GM12878 (cell line): ENCODE data around the gene EIF2S2. TPM values are rescaled to one million over a fixed set of nuclear protein-coding genes. Genes with fewer than 3 reads are reported as not detected.

ENCODE experiments used
- ATAC-seq: fragments of 200-7000 bp; cut with Tn5 transposase; 3 replicates; pipeline ENCODE4 v1.9.1; 2020; ENCODE audit warnings: mild to moderate bottlenecking, moderate library complexity
- BruUV-seq: library from RNA; stranded (reverse); fragments of 400-500 nt; replicated peaks from 2 replicates; lab custom pipeline; 2021; lab: Mats Ljungman, UMichigan
- CTCF ChIA-PET: fragments of 300-600 bp; sonication (Branson Sonifier 250); formaldehyde crosslinking; extraction: SDS; loops from one replicate; lab custom pipeline; 2021; ENCODE audit warnings: inconsistent platforms; lab: Yijun Ruan, JAX
- POLR2A ChIA-PET: fragments of 350-600 bp; formaldehyde crosslinking; extraction: SDS; loops from one replicate; lab custom pipeline; 2021; ENCODE audit warnings: inconsistent platforms; lab: Charles Lee
- RAD21 ChIA-PET: fragments of 300-600 bp; sonication (Branson Sonifier 250); formaldehyde crosslinking; loops from one replicate; lab custom pipeline; 2023; ENCODE audit warnings: antibody characterized with exemption; ENCODE audit not compliant: unreplicated experiment; lab: Charles Lee
- SMC1A ChIA-PET: fragments of 300-600 bp; sonication (Branson Sonifier 250); formaldehyde crosslinking; loops from one replicate; lab custom pipeline; 2023; ENCODE audit not compliant: unreplicated experiment, uncharacterized antibody; lab: Charles Lee
- DNase-seq: peaks from one replicate; pipeline ENCODE4 v3.0.0-alpha.2; 2011; ENCODE audit warnings: low read depth, low spot score
- FAIRE-seq: peaks from 3 replicates; lab custom pipeline; 2011; peaks lifted over from hg19 to GRCh38; lab: Jason Lieb, UNC
- H2AFZ ChIP-seq: 2 replicates; pipeline ENCODE4 v1.6.0; 2011; ENCODE audit warnings: low read depth, low read length, control low read depth; ENCODE audit not compliant: control insufficient read depth
- H3K27ac ChIP-seq: 2 replicates; pipeline ENCODE4 v1.5.1; 2011; ENCODE audit warnings: control low read depth; ENCODE audit not compliant: control insufficient read depth, insufficient read depth
- H3K27me3 ChIP-seq, 2 experiments: replicated peaks in 1 of 2; 2 replicates each; pipeline versions ENCODE4 v1.6.0 to v1.6.1; 2011; ENCODE audit warnings: low read length in 1 of 2; ENCODE audit not compliant: control insufficient read depth in 2 of 2, insufficient read depth in 2 of 2
- H3K36me3 ChIP-seq, 2 experiments: 2 replicates each; pipeline ENCODE4 v1.5.1; 2011; ENCODE audit warnings: low read length in 1 of 2; ENCODE audit not compliant: control insufficient read depth in 2 of 2, insufficient read depth in 2 of 2
- H3K4me1 ChIP-seq: 2 replicates; pipeline ENCODE4 v1.6.1; 2011; ENCODE audit warnings: mild to moderate bottlenecking, low read length, moderate library complexity, mixed read lengths; ENCODE audit not compliant: control insufficient read depth, insufficient read depth
- H3K4me2 ChIP-seq: 2 replicates; pipeline ENCODE4 v1.6.0; 2011; ENCODE audit warnings: control low read depth; ENCODE audit not compliant: control insufficient read depth, insufficient read depth
- H3K4me3 ChIP-seq: fragments of 200-600 bp; sonication (generic); 2 replicates; pipeline ENCODE4 v1.5.1; 2016
- H3K79me2 ChIP-seq: 2 replicates; pipeline ENCODE4 v1.6.0; 2011; ENCODE audit warnings: low read length; ENCODE audit not compliant: control insufficient read depth, insufficient read depth
- H3K9ac ChIP-seq: 2 replicates; pipeline ENCODE4 v1.8.0; 2011; ENCODE audit warnings: low read length, control low read depth, mixed read lengths; ENCODE audit not compliant: control insufficient read depth, insufficient read depth
- H3K9me3 ChIP-seq: replicated peaks from 3 replicates; pipeline ENCODE4 v1.5.1; 2011; ENCODE audit warnings: mild to moderate bottlenecking, low read length; ENCODE audit not compliant: control insufficient read depth, insufficient read depth
- H4K20me1 ChIP-seq: 2 replicates; pipeline ENCODE4 v1.6.0; 2011; ENCODE audit not compliant: control insufficient read depth, insufficient read depth
- BCL11A ChIP-seq: IDR thresholded peaks from 2 replicates; pipeline ENCODE4 v1.6.1; 2011; ENCODE audit warnings: low read depth, low read length
- CHD4 ChIP-seq: fragments of 200-600 bp; sonication (generic); IDR thresholded peaks from 2 replicates; pipeline ENCODE4 v1.6.1; 2016; ENCODE audit warnings: mild to moderate bottlenecking
- CREM ChIP-seq: IDR thresholded peaks from 2 replicates; pipeline ENCODE4 v1.6.1; 2014; ENCODE audit warnings: antibody characterized with exemption, low read depth
- HCFC1 ChIP-seq: fragments of 150-350 bp; IDR thresholded peaks from 2 replicates; pipeline ENCODE4 v1.6.1; 2014; ENCODE audit warnings: low read length
- MTA2 ChIP-seq: fragments of 450-650 bp; IDR thresholded peaks from 2 replicates; pipeline ENCODE4 v1.6.1; 2016; ENCODE audit warnings: low read depth, mild to moderate bottlenecking, moderate library complexity
- MTA3 ChIP-seq: IDR thresholded peaks from 2 replicates; pipeline ENCODE4 v1.6.1; 2012; ENCODE audit warnings: low read length, inconsistent platforms, borderline replicate concordance
- NFYB ChIP-seq: IDR thresholded peaks from 2 replicates; pipeline ENCODE4 v1.6.1; 2011; ENCODE audit warnings: low read depth, mild to moderate bottlenecking, low read length, improper control_type of control experiment, moderate library complexity; ENCODE audit not compliant: insufficient read depth
- RUNX3 ChIP-seq: IDR thresholded peaks from 2 replicates; pipeline ENCODE4 v1.6.1; 2012; ENCODE audit warnings: low read length, inconsistent platforms
- SRF ChIP-seq, 2 experiments: IDR thresholded peaks; 2 replicates each; pipeline ENCODE4 v1.6.1; 2011; ENCODE audit warnings: low read depth in 2 of 2, low read length in 2 of 2, mild to moderate bottlenecking in 1 of 2, moderate library complexity in 1 of 2
- ZNF622 ChIP-seq: fragments of 450-650 bp; IDR thresholded peaks from 2 replicates; pipeline ENCODE4 v1.6.1; 2017; ENCODE audit warnings: mild to moderate bottlenecking, inconsistent platforms
- WGBS: methylation state at CpG from one replicate; pipeline ENCODE4 v1.1.6; 2016; ENCODE audit warnings: low lambda C conversion rate; ENCODE audit not compliant: insufficient replicate concordance, insufficient coverage; ENCODE audit errors: missing lambda C conversion rate; 5-methylcytosine and 5-hydroxymethylcytosine counted together
- in situ Hi-C: fragments of 300-500 bp; cut with MboI; formaldehyde crosslinking; loops from 9 replicates; pipeline ENCODE4 v1.14.3; 2018; ENCODE audit warnings: mixed read lengths
- intact Hi-C: fragments of 100-400 bp; cut with micrococcal nuclease; formaldehyde crosslinking; loops from one replicate; pipeline ENCODE4 v1.14.2; 2022; ENCODE audit not compliant: unreplicated experiment
- polyA plus RNA-seq, 11 experiments: library from polyadenylated mRNA; depleted of rRNA in 4 of 11; unstranded in 6 of 11; stranded (reverse) in 5 of 11; fragments of >200 nt; fragmentation: Nextera tagmentation in 4 of 11; fragmentation: Illumina TruSeq in 1 of 11; extraction: Ambion mirVana in 4 of 11; extraction: Trizol in 1 of 11; gene quantifications; 1 replicate in 1 of 11; 2 replicates in 10 of 11; pipeline versions ENCODE4 v1.2.1 to v1.2.3, GENCODE V29; 2011 to 2016; ENCODE audit warnings: inconsistent platforms in 2 of 11, missing spikeins in 2 of 11, low read depth in 1 of 11
- total RNA-seq, 4 experiments: library from RNA; depleted of rRNA in 3 of 4; stranded (reverse); fragments of >200 nt in 3 of 4; fragmentation: Illumina TruSeq in 1 of 4; extraction: Trizol in 1 of 4; gene quantifications; 2 replicates each; pipeline versions ENCODE4 v1.2.1 to v1.2.3, GENCODE V29; 2013 to 2021
- TF ChIP-seq, protein P1 (sequence below): IDR thresholded peaks from 2 replicates; pipeline ENCODE4 v1.6.1; 2012; ENCODE audit warnings: low read depth, low read length, improper control_type of control experiment
- TF ChIP-seq, protein P2 (sequence below): fragments of 150-350 bp; IDR thresholded peaks from 2 replicates; pipeline ENCODE4 v1.6.1; 2016; ENCODE audit warnings: low read depth, low read length
- TF ChIP-seq, protein P3 (sequence below): fragments of 450-650 bp; IDR thresholded peaks from 2 replicates; pipeline ENCODE4 v1.6.1; 2018; ENCODE audit warnings: borderline replicate concordance, mild to moderate bottlenecking; ENCODE audit not compliant: partially characterized antibody

EIF2S2 gene
- total and polyA plus RNA-seq, 10 of the 15 experiments (the other 5 are each of a cell fraction or from before 2014, with no cell fraction given) = 60.2 to 153 (median 84.3) TPM

DNA sequence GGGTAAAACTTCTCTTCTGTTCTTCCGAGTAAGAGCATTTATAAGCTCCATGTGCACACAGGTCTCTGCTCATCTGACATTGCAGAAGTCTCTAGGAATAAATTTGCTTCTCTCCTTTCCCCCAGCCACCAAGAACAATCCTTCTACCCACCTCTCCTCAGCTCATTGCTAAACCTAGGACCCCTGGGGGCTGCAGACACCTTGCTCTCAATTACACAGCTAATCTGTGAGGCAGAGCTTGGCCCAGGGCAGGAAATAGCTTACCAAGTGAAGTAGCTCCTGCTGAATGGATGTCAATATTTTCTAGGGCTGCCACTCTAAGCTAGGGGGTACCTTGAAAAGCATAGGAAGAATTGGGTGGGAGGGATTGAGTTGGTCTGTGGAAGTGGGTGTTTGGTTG, 44.0 kb downstream of the EIF2S2 start:
- no peak for ATAC-seq
- SMC1A ChIA-PET = interaction anchor here (0.7 to 2.1 kb wide), 12 partner anchors 7 to 254 kb away, joined by 3 to 9 read pairs (median 3); partner anchors contain the start of gene EIF2S2

DNA sequence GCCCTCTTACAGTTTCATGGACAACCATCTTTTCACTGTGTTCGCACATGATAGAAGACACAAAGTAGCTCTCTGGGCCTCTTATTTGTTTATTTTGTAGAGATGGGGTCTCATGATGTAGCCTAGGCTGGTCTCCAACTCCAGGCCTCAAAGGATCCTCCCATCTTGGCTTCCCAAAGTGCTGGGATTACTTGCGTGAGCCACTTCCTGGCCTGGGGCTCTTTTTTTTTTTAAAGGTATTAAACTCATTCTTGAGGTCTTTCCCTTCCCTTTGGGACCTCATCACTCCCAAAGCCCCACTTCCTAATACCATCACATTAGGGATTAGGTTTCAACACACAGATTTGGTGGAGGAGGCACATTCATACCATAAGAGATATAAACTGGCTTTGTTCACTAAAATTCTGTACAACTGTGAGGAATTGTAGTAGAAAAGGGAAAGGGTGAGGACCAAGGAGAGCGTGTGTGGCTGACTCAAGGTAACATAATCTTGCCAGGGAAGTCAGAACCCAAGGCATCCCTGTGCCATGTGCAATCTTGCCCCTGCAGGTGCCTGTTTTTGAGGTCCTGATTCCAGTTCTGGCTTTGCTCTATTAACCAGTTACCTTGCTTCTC, 45.5 kb downstream of the EIF2S2 start:
- H3K79me2 ChIP-seq = peaks cover 23% of the 10 kb centered on the region
- RAD21 ChIA-PET = no interaction called here
- FAIRE-seq (no peak), ATAC-seq (no peak), DNase-seq (no peak)
- peaks cover 6 to 7% of the 10 kb centered on the region in 2 experiments; a peak in 3 of 4 replicates for H3K36me3 ChIP-seq
- H3K9me3 ChIP-seq = no peaks in the 10 kb centered on the region
- H2AFZ ChIP-seq = no peak overlapping the region
- H3K27me3 ChIP-seq = no peaks in the 10 kb centered on the region
- 98% methylated on average over 3 of the region's 3 CpGs for WGBS
- H3K4me2 ChIP-seq = no peak overlapping the region
- no peak overlapping the region for H3K9ac ChIP-seq
- intact Hi-C loops = no loop called here
- POLR2A ChIA-PET = no interaction called here
- peaks cover 4% of the 10 kb centered on the region; the same call in 1 of the 2 replicates for H4K20me1 ChIP-seq
- CTCF ChIA-PET = interaction anchor here (1.3 to 2.1 kb wide), 2 partner anchors 56 to 150 kb away, joined by 5 to 6 read pairs; no protein-coding TSS in a partner anchor
- BruUV-seq = no TSS peak
- no peak overlapping the region for H3K4me3 ChIP-seq
- no peaks in the 10 kb centered on the region for H3K4me1 ChIP-seq
- H3K27ac ChIP-seq = no peak overlapping the region
- SMC1A ChIA-PET = no interaction called here
- in situ Hi-C loops = loop anchor here (5.0 kb wide), 1 partner anchor 199 kb away; no protein-coding TSS in a partner anchor
- TF ChIP-seq SRF (IDR thresholded peaks at IDR 0.05; ENCODE audit: low read depth in 2 of 2, low read length in 2 of 2) = no peak
- no peak for TF ChIP-seq HCFC1
- TF ChIP-seq, protein P1, sequence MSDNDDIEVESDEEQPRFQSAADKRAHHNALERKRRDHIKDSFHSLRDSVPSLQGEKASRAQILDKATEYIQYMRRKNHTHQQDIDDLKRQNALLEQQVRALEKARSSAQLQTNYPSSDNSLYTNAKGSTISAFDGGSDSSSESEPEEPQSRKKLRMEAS = no peak
- TF ChIP-seq MTA3 = no peak
- no peak for TF ChIP-seq CHD4
- TF ChIP-seq, protein P2, sequence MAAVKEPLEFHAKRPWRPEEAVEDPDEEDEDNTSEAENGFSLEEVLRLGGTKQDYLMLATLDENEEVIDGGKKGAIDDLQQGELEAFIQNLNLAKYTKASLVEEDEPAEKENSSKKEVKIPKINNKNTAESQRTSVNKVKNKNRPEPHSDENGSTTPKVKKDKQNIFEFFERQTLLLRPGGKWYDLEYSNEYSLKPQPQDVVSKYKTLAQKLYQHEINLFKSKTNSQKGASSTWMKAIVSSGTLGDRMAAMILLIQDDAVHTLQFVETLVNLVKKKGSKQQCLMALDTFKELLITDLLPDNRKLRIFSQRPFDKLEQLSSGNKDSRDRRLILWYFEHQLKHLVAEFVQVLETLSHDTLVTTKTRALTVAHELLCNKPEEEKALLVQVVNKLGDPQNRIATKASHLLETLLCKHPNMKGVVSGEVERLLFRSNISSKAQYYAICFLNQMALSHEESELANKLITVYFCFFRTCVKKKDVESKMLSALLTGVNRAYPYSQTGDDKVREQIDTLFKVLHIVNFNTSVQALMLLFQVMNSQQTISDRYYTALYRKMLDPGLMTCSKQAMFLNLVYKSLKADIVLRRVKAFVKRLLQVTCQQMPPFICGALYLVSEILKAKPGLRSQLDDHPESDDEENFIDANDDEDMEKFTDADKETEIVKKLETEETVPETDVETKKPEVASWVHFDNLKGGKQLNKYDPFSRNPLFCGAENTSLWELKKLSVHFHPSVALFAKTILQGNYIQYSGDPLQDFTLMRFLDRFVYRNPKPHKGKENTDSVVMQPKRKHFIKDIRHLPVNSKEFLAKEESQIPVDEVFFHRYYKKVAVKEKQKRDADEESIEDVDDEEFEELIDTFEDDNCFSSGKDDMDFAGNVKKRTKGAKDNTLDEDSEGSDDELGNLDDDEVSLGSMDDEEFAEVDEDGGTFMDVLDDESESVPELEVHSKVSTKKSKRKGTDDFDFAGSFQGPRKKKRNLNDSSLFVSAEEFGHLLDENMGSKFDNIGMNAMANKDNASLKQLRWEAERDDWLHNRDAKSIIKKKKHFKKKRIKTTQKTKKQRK = no peak
- TF ChIP-seq, protein P3, sequence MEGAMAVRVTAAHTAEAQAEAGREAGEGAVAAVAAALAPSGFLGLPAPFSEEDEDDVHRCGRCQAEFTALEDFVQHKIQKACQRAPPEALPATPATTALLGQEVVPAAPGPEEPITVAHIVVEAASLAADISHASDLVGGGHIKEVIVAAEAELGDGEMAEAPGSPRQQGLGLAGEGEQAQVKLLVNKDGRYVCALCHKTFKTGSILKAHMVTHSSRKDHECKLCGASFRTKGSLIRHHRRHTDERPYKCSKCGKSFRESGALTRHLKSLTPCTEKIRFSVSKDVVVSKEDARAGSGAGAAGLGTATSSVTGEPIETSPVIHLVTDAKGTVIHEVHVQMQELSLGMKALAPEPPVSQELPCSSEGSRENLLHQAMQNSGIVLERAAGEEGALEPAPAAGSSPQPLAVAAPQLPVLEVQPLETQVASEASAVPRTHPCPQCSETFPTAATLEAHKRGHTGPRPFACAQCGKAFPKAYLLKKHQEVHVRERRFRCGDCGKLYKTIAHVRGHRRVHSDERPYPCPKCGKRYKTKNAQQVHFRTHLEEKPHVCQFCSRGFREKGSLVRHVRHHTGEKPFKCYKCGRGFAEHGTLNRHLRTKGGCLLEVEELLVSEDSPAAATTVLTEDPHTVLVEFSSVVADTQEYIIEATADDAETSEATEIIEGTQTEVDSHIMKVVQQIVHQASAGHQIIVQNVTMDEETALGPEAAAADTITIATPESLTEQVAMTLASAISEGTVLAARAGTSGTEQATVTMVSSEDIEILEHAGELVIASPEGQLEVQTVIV = no peak

More for the DNA sequence above, 44.0 kb downstream of the EIF2S2 start:
- H2AFZ ChIP-seq = no peak overlapping the region
- ChIA-PET CTCF (interaction anchor here (0.6 to 4.0 kb wide), 17 partner anchors 9 to 274 kb away, joined by 3 to 30 read pairs (median 4); partner anchors contain the start of gene EIF2S2), RAD21 (interaction anchor here (0.8 to 2.5 kb wide), 10 partner anchors 14 to 289 kb away, joined by 3 to 8 read pairs (median 3); no protein-coding TSS in a partner anchor), POLR2A (interaction anchor here (1.1 to 1.5 kb wide), 3 partner anchors 40 to 203 kb away, joined by 3 to 6 read pairs (median 5); no protein-coding TSS in a partner anchor)
- peaks cover 6 to 11% of the 10 kb centered on the region in 2 experiments for H3K36me3 ChIP-seq
- no peak for FAIRE-seq
- BruUV-seq = no TSS peak
- in situ Hi-C loops (loop anchor here (5.0 kb wide), 1 partner anchor 201 kb away; no protein-coding TSS in a partner anchor), intact Hi-C loops (no loop called here)
- 94% methylated on average over 1 of the region's 1 CpG for WGBS
- no peaks in the 10 kb centered on the region for H3K4me1 ChIP-seq
- H3K4me2 ChIP-seq = no peak overlapping the region
- TF ChIP-seq MTA2 (no peak), BCL11A (no peak), CREM (no peak), ZNF622 (no peak), RUNX3 (no peak), CHD4 (no peak), NFYB (no peak)
- peaks cover 15% of the 10 kb centered on the region for H3K79me2 ChIP-seq
- no peak overlapping the region for H3K27ac ChIP-seq
- H3K9ac ChIP-seq = no peak overlapping the region
- no peaks in the 10 kb centered on the region for H3K9me3 ChIP-seq
- H3K27me3 ChIP-seq = no peaks in the 10 kb centered on the region
- DNase-seq = no peak
- H4K20me1 ChIP-seq = no peaks in the 10 kb centered on the region; the same call in 1 of the 2 replicates
- H3K4me3 ChIP-seq = no peak overlapping the region
